ENCODE measurements around the gene SDHA. TPM values are rescaled to one million over a fixed set of nuclear protein-coding genes. Genes with fewer than 3 reads are reported as not detected.
"Not testable (repeated sequence)": the region's sequence is repeated elsewhere in the genome, so short reads cannot be mapped to it uniquely, and the experiment has no call there.

The SDHA gene
- total RNA-seq, 1 experiment from 2014 or later: 43.2 TPM

GRCh38 chr5:216076-216475 is 2.0 kb upstream of the SDHA start:
- DNase-seq: not testable (repeated sequence)

DNA sequence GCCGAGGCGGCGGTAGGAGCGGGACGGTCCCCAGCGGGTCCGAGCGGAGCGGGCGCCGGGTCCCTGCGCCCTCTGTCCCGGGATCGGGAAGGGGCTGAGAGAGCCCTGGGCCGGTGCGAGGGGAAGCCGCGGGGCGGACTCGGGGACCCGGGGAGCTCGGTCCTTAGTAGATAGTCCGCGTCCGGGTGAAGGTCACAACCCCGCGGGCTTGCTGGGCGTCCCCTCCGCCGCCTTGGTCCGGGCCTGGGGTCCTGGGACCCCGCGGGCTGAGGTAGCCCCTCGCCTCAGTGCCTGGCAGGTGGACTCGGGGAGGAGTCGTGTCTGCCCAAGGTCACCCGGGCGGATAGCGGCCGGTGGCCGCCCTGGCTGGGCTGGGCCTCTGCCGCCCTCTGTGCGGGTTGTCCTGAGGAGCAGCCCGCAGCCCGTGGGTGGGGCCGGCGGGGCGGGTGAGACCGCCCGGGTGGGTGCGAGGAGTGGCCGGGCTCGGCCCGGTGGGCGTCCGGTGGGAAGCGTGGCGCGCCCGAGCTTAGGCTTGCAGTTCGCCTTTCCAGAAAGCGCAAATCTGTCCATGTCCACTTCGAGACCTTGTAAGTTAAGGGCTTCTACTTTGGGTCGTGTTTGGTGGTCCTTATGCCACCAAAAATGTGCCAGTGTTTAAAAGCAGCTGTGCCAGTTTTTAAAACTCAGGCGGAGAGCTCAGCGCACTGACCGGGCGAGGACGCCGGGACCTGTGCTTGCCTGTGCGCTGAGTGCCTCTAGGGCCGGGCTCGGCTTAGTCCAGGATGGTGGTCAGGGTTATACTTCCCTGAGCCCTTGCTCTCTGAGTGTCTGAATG is 554 bp downstream of the SDHA start:
- Histone ChIP-seq H3K36me3 (no peaks in the 10 kb centered on the region), H3K4me1 (no peaks in the 10 kb centered on the region), H3K4me3 (peak overlapping the region; percentile 72), H3K9me3 (replicated peaks) (no peaks in the 10 kb centered on the region), H3K27ac (no peak overlapping the region; the same call in 1 of the 2 replicates), H3K27me3 (no peaks in the 10 kb centered on the region)
- DNase-seq: peak; percentile 17 to 44

More at GRCh38 chr5:216076-216475, 2.0 kb upstream of the SDHA start:
- H3K36me3 ChIP-seq; H3K27me3 ChIP-seq; H3K4me3 ChIP-seq; H3K9me3 ChIP-seq (replicated peaks); H3K27ac ChIP-seq; H3K4me1 ChIP-seq: not testable (repeated sequence)

- no peaks in the 10 kb centered on the region for H3K36me3 ChIP-seq
- DNase-seq: peak in 1 of 2 experiments; percentile 5
- no peaks in the 10 kb centered on the region for H3K4me1 ChIP-seq
- no peak overlapping the region for H3K27ac ChIP-seq
- no peaks in the 10 kb centered on the region for H3K27me3 ChIP-seq
- H3K9me3 ChIP-seq (replicated peaks): no peaks in the 10 kb centered on the region
- peak overlapping the region; percentile 72 for H3K4me3 ChIP-seq
Observed at GRCh38 chr5:219460-219863, 1.3 kb downstream of the SDHA start.

GRCh38 chr5:219991-220390 is 1.9 kb downstream of the SDHA start:
- no peaks in the 10 kb centered on the region for H3K9me3 ChIP-seq (replicated peaks)
- no peaks in the 10 kb centered on the region for H3K4me1 ChIP-seq
- no peaks in the 10 kb centered on the region for H3K36me3 ChIP-seq
- no peak overlapping the region for H3K27ac ChIP-seq
- no peaks in the 10 kb centered on the region for H3K27me3 ChIP-seq
- H3K4me3 ChIP-seq: no peak overlapping the region
- no peak for DNase-seq

DNA sequence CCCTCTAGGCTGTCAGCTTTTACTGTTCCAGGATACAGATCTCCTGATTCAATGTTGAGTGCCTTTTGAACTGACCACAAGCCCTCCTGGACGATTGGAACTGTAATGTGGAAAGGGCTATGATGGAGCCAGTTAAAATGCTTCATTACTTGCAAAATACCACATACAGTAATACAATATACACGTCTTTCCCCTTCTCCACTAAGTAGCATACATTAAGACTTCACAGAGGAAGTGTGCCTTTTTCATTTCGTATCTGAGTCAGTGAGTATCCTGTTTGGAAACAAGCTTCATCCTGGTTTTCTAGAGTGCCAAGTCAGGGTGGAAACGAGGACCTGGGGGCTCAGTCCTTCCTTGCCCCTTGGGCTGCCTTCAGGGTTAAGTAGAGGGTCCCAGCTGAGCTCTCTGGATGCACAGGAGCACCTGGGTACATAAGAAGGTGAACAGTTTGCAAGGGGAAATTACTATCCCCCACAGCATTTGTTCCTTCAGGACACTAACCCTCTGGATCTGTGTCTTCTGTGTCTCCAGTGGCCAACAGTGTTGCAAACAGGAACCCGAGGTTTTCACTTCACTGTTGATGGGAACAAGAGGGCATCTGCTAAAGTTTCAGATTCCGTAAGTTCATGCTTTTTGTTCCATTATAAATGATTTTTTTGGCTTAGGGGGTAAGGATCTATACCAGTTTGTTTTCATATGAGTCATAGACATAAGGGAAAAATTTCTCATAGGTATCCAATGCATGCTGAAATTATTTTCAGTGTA is 5.0 kb downstream of the SDHA start:
- not testable (repeated sequence) for H3K4me1 ChIP-seq; DNase-seq; H3K27me3 ChIP-seq; H3K36me3 ChIP-seq; H3K4me3 ChIP-seq; H3K27ac ChIP-seq; H3K9me3 ChIP-seq (replicated peaks)

GRCh38 chr5:223791-224190 is 5.7 kb downstream of the SDHA start:
- Histone ChIP-seq H3K4me3 (no peak overlapping the region), H3K27ac (no peak overlapping the region), H3K4me1 (no peaks in the 10 kb centered on the region), H3K9me3 (replicated peaks) (no peaks in the 10 kb centered on the region), H3K27me3 (no peaks in the 10 kb centered on the region), H3K36me3 (no peaks in the 10 kb centered on the region; the same call in 1 of the 2 replicates)
- no peak for DNase-seq

DNA sequence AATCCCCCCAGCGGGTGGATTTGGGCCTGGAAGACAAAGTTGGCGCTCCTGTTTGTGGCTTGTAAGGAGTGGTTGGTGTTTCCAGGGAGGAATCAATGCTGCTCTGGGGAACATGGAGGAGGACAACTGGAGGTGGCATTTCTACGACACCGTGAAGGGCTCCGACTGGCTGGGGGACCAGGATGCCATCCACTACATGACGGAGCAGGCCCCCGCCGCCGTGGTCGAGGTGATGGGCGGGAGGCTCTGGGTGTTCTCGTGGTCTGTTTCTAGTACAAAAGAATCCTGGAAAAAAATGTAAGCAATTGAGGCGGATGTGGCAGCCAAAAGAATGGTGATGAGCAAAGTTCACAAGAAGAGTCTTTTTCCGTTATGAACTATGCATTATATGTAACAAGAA is 7.2 kb downstream of the SDHA start:
- no peak overlapping the region for H3K27ac ChIP-seq
- no peaks in the 10 kb centered on the region for H3K9me3 ChIP-seq (replicated peaks)
- no peaks in the 10 kb centered on the region for H3K4me1 ChIP-seq
- no peak overlapping the region for H3K4me3 ChIP-seq
- H3K27me3 ChIP-seq: no peaks in the 10 kb centered on the region
- DNase-seq: no peak
- H3K36me3 ChIP-seq: no peaks in the 10 kb centered on the region; the same call in 1 of the 2 replicates

- H3K4me1 ChIP-seq; H3K4me3 ChIP-seq; H3K27ac ChIP-seq; H3K27me3 ChIP-seq; DNase-seq; H3K9me3 ChIP-seq (replicated peaks); H3K36me3 ChIP-seq: not testable (repeated sequence)
Observed at GRCh38 chr5:227375-227774, 9.3 kb downstream of the SDHA start.

- peaks cover under 1% of the 10 kb centered on the region; the same call in 1 of the 2 replicates for H3K36me3 ChIP-seq
- DNase-seq: no peak
Observed at GRCh38 chr5:228886-229285, 10.8 kb downstream of the SDHA start.

DNA sequence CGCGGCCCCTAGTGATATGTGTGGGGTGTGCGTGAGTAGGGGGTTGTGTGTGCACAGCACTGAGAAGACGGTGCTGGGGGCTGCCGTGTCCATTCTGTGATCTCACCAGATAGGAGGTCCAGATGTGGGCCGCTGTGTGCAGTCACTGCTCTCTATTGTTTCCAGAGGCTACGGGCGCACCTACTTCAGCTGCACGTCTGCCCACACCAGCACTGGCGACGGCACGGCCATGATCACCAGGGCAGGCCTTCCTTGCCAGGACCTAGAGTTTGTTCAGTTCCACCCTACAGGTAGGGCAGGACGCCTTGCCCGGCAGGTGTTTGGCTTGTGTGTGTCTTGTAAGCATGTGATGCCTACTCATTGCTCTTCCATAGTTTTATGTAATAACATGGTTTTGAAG is 12.6 kb downstream of the SDHA start:
- Histone ChIP-seq H3K36me3 (peaks cover 3% of the 10 kb centered on the region; the same call in 1 of the 2 replicates), H3K4me3 (no peak overlapping the region), H3K4me1 (no peaks in the 10 kb centered on the region), H3K9me3 (replicated peaks) (no peaks in the 10 kb centered on the region), H3K27ac (no peak overlapping the region), H3K27me3 (no peaks in the 10 kb centered on the region)
- no peak for DNase-seq

More at GRCh38 chr5:228886-229285, 10.8 kb downstream of the SDHA start:
- Histone ChIP-seq H3K27me3 (no peaks in the 10 kb centered on the region), H3K4me3 (no peak overlapping the region), H3K9me3 (replicated peaks) (no peaks in the 10 kb centered on the region), H3K27ac (no peak overlapping the region), H3K4me1 (no peaks in the 10 kb centered on the region)

DNA sequence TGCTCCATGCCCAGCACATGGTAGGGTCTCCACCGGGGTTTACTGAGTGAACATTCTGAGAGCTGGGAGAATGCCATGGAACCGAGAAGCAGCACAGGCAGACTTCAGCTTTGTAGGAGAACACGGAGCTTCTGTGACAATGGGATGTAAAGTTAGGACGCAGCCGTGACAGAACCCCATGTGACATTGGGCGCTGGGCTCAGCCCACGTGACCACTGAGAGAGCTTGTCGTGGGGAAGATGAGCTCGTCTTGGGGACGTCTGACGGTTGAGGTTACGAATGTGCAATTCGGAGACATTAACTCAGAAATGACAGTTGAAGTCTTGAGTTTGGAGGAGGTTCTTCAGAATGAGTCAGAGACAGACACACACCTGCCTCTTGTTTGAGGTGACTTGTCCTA is 13.5 kb downstream of the SDHA start:
- Histone ChIP-seq H3K9me3 (replicated peaks) (no peaks in the 10 kb centered on the region), H3K4me1 (no peaks in the 10 kb centered on the region), H3K4me3 (no peak overlapping the region), H3K27ac (no peak overlapping the region), H3K27me3 (no peaks in the 10 kb centered on the region), H3K36me3 (peaks cover 3% of the 10 kb centered on the region; the same call in 1 of the 2 replicates)
- DNase-seq: no peak

DNA sequence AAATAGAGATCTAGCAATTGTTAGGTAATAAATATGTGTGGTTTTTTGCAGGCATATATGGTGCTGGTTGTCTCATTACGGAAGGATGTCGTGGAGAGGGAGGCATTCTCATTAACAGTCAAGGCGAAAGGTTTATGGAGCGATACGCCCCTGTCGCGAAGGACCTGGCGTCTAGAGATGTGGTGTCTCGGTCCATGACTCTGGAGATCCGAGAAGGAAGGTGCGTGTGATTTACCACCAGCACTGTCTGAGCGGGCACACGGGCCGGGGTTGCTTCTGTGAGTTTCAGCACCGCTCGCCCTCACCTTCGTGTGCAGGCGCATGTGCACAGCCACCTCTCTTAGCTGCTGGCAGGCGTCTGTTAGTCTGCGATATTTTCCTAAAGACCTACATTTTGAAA is 15.3 kb downstream of the SDHA start:
- not testable (repeated sequence) for H3K27me3 ChIP-seq; H3K4me1 ChIP-seq; DNase-seq; H3K9me3 ChIP-seq (replicated peaks); H3K4me3 ChIP-seq; H3K36me3 ChIP-seq; H3K27ac ChIP-seq

DNA sequence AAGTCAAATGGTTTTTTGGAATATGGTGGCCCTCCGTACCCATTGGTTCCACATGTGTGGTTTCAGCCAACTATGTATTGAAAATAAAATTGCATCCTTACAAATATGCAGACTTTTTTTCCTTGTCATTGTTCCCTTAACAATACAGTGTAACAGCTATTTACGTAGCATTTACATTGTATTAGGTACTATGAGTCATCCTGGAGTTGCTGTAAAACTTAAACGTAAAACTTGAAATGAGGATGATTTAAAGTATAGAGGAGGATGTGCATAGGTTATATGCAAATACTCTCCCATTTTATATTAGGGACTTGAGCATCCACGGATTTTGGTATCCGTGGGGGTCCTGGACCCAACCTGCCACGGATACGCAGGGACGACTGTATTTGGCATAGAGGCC is 16.3 kb downstream of the SDHA start:
- Histone ChIP-seq H3K36me3 (peaks cover 3% of the 10 kb centered on the region; the same call in 1 of the 2 replicates), H3K4me3 (no peak overlapping the region), H3K4me1 (no peaks in the 10 kb centered on the region), H3K27ac (no peak overlapping the region), H3K27me3 (no peaks in the 10 kb centered on the region), H3K9me3 (replicated peaks) (no peaks in the 10 kb centered on the region)
- no peak for DNase-seq

- H3K4me1 ChIP-seq; H3K9me3 ChIP-seq (replicated peaks); H3K27me3 ChIP-seq; H3K27ac ChIP-seq; H3K4me3 ChIP-seq; H3K36me3 ChIP-seq; DNase-seq: not testable (repeated sequence)
Observed at GRCh38 chr5:235527-235926, 17.4 kb downstream of the SDHA start.

- H3K36me3 ChIP-seq; H3K9me3 ChIP-seq (replicated peaks); DNase-seq; H3K27ac ChIP-seq; H3K4me3 ChIP-seq; H3K27me3 ChIP-seq; H3K4me1 ChIP-seq: not testable (repeated sequence)
Observed at GRCh38 chr5:237931-238330, 19.8 kb downstream of the SDHA start.
